Measurements from ENCODE around the gene IQSEC1.

IQSEC1 gene

GRCh38 chr3:13067778-13068177, 5.5 kb downstream of the IQSEC1 start:
- no peak overlapping the region for H3K27ac ChIP-seq (ENCODE audit: low read depth, low read length)
- H3K4me1 ChIP-seq (ENCODE audit: control insufficient read depth in 1 of 2, insufficient read depth in 2 of 2, low read length in 2 of 2) = peaks cover 0 to 15% of the 10 kb centered on the region in 2 donors
- H3K4me3 ChIP-seq (ENCODE audit: low read depth in 1 of 2, low read length in 2 of 2) = no peak overlapping the region
- H3K36me3 ChIP-seq (ENCODE audit: control insufficient read depth in 1 of 2, insufficient read depth in 2 of 2, low read length in 2 of 2) = no peaks in the 10 kb centered on the region
- no peak overlapping the region for H3K9ac ChIP-seq (ENCODE audit: low read depth in 1 of 2, low read length in 2 of 2)
- H3K9me3 ChIP-seq (ENCODE audit: control insufficient read depth in 1 of 2, low read length in 2 of 2) = no peaks in the 10 kb centered on the region
- H3K27me3 ChIP-seq (ENCODE audit: control insufficient read depth in 1 of 2, insufficient read depth in 2 of 2, low read length in 2 of 2) = peaks cover 0 to 6% of the 10 kb centered on the region in 2 donors

- H3K4me3 ChIP-seq (ENCODE audit: low read depth in 1 of 2, low read length in 2 of 2) = no peak overlapping the region
- H3K27me3 ChIP-seq (ENCODE audit: control insufficient read depth in 1 of 2, insufficient read depth in 2 of 2, low read length in 2 of 2) = no peaks in the 10 kb centered on the region
- peaks cover 0 to 15% of the 10 kb centered on the region in 2 donors for H3K4me1 ChIP-seq (ENCODE audit: control insufficient read depth in 1 of 2, insufficient read depth in 2 of 2, low read length in 2 of 2)
- no peak overlapping the region for H3K9ac ChIP-seq (ENCODE audit: low read depth in 1 of 2, low read length in 2 of 2)
- H3K27ac ChIP-seq (ENCODE audit: low read depth, low read length) = no peak overlapping the region
- H3K9me3 ChIP-seq (ENCODE audit: control insufficient read depth in 1 of 2, low read length in 2 of 2) = no peaks in the 10 kb centered on the region
- H3K36me3 ChIP-seq (ENCODE audit: control insufficient read depth in 1 of 2, insufficient read depth in 2 of 2, low read length in 2 of 2) = no peaks in the 10 kb centered on the region
These were observed 6.4 kb downstream of the IQSEC1 start for GRCh38 chr3:13066834-13067233.

DNA sequence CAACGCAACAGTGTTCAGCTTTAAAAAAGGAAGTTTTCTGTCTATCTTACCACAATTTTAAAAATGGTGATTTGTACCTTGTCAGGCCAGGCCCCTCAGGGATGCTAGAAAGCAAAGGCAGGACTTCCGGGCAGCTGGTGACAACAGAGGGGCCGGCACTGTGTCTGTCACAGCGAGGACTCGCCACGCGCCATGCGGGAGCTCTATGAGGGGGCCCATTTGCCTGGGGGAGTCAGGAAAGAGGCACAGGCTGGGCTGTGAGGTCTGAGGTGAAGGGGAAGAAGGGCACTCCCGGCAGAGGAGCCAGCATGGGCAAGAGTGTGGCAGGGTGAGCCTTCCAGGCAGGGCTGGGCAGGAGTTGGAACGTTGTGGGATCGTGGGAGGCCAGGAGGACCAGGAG, 7.0 kb downstream of the IQSEC1 start:
- Histone ChIP-seq H3K36me3 (ENCODE audit: control insufficient read depth in 1 of 2, insufficient read depth in 2 of 2, low read length in 2 of 2) (no peaks in the 10 kb centered on the region), H3K9ac (ENCODE audit: low read depth in 1 of 2, low read length in 2 of 2) (no peak overlapping the region), H3K4me1 (ENCODE audit: control insufficient read depth in 1 of 2, insufficient read depth in 2 of 2, low read length in 2 of 2) (peaks cover 0 to 15% of the 10 kb centered on the region in 2 donors), H3K9me3 (ENCODE audit: control insufficient read depth in 1 of 2, low read length in 2 of 2) (no peaks in the 10 kb centered on the region), H3K4me3 (ENCODE audit: low read depth in 1 of 2, low read length in 2 of 2) (no peak overlapping the region), H3K27ac (ENCODE audit: low read depth, low read length) (no peak overlapping the region), H3K27me3 (ENCODE audit: control insufficient read depth in 1 of 2, insufficient read depth in 2 of 2, low read length in 2 of 2) (no peaks in the 10 kb centered on the region)

DNA sequence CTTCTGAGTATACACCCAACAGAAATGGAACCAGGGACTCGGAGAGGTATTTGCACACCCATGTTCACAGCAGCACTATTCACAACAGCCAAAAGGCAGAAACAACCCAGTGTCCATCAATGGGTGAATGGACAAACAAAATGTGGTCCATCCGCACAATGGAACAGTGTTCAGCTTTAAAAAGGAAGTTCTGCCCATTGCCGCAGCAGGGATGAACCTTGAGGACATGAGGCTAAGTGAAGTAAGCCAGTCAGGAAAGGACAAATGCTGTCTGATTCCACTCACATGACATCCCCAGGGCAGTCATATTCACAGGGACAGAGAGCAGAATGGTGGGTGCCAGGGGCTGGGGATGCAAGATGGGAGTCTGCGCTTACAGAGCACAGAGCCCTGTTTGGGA, 7.5 kb downstream of the IQSEC1 start:
- H3K9me3 ChIP-seq (ENCODE audit: control insufficient read depth in 1 of 2, low read length in 2 of 2) = no peaks in the 10 kb centered on the region
- H3K9ac ChIP-seq (ENCODE audit: low read depth in 1 of 2, low read length in 2 of 2) = no peak overlapping the region
- peaks cover 0 to 15% of the 10 kb centered on the region in 2 donors for H3K4me1 ChIP-seq (ENCODE audit: control insufficient read depth in 1 of 2, insufficient read depth in 2 of 2, low read length in 2 of 2)
- H3K36me3 ChIP-seq (ENCODE audit: control insufficient read depth in 1 of 2, insufficient read depth in 2 of 2, low read length in 2 of 2) = no peaks in the 10 kb centered on the region
- H3K27me3 ChIP-seq (ENCODE audit: control insufficient read depth in 1 of 2, insufficient read depth in 2 of 2, low read length in 2 of 2) = no peaks in the 10 kb centered on the region
- no peak overlapping the region for H3K27ac ChIP-seq (ENCODE audit: low read depth, low read length)
- H3K4me3 ChIP-seq (ENCODE audit: low read depth in 1 of 2, low read length in 2 of 2) = no peak overlapping the region

GRCh38 chr3:13064964-13065363, 8.3 kb downstream of the IQSEC1 start:
- Histone ChIP-seq H3K27ac (ENCODE audit: low read depth, low read length) (no peak overlapping the region), H3K9me3 (ENCODE audit: control insufficient read depth in 1 of 2, low read length in 2 of 2) (no peaks in the 10 kb centered on the region), H3K36me3 (ENCODE audit: control insufficient read depth in 1 of 2, insufficient read depth in 2 of 2, low read length in 2 of 2) (no peaks in the 10 kb centered on the region), H3K27me3 (ENCODE audit: control insufficient read depth in 1 of 2, insufficient read depth in 2 of 2, low read length in 2 of 2) (no peaks in the 10 kb centered on the region), H3K4me1 (ENCODE audit: control insufficient read depth in 1 of 2, insufficient read depth in 2 of 2, low read length in 2 of 2) (peaks cover 0 to 11% of the 10 kb centered on the region in 2 donors), H3K4me3 (ENCODE audit: low read depth in 1 of 2, low read length in 2 of 2) (no peak overlapping the region), H3K9ac (ENCODE audit: low read depth in 1 of 2, low read length in 2 of 2) (no peak overlapping the region)

GRCh38 chr3:13064159-13064868, 8.9 kb downstream of the IQSEC1 start:
- no peaks in the 10 kb centered on the region for H3K9me3 ChIP-seq (ENCODE audit: control insufficient read depth in 1 of 2, low read length in 2 of 2)
- no peak overlapping the region for H3K4me3 ChIP-seq (ENCODE audit: low read depth in 1 of 2, low read length in 2 of 2)
- peaks cover 0 to 5% of the 10 kb centered on the region in 2 donors for H3K4me1 ChIP-seq (ENCODE audit: control insufficient read depth in 1 of 2, insufficient read depth in 2 of 2, low read length in 2 of 2)
- H3K27me3 ChIP-seq (ENCODE audit: control insufficient read depth in 1 of 2, insufficient read depth in 2 of 2, low read length in 2 of 2) = no peaks in the 10 kb centered on the region
- no peak overlapping the region for H3K9ac ChIP-seq (ENCODE audit: low read depth in 1 of 2, low read length in 2 of 2)
- H3K27ac ChIP-seq (ENCODE audit: low read depth, low read length) = no peak overlapping the region
- no peaks in the 10 kb centered on the region for H3K36me3 ChIP-seq (ENCODE audit: control insufficient read depth in 1 of 2, insufficient read depth in 2 of 2, low read length in 2 of 2)

DNA sequence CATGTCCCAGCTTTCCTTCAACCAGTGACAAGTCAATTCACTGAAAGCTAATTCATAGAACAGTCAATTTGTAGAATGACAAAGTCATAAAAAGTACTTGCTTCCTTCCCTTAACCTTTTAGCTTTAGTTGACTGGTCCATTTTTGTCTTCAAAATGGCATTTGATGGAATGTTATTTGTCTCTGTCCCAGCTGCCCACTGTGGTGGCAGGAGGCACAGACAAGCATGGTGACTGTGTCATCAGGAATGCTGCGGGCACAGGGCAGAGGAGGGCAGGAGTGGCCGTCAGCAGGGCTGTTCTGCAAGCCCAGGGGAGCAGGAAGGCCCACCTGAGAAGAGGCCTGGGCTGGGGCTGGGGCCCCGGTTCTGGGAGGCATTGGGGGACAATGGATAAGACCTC, 10.0 kb downstream of the IQSEC1 start:
- H3K27me3 ChIP-seq (ENCODE audit: control insufficient read depth in 1 of 2, insufficient read depth in 2 of 2, low read length in 2 of 2) = no peaks in the 10 kb centered on the region
- H3K9me3 ChIP-seq (ENCODE audit: control insufficient read depth in 1 of 2, low read length in 2 of 2) = no peaks in the 10 kb centered on the region
- H3K4me1 ChIP-seq (ENCODE audit: control insufficient read depth in 1 of 2, insufficient read depth in 2 of 2, low read length in 2 of 2) = no peaks in the 10 kb centered on the region
- no peak overlapping the region for H3K9ac ChIP-seq (ENCODE audit: low read depth in 1 of 2, low read length in 2 of 2)
- no peak overlapping the region for H3K4me3 ChIP-seq (ENCODE audit: low read depth in 1 of 2, low read length in 2 of 2)
- no peak overlapping the region for H3K27ac ChIP-seq (ENCODE audit: low read depth, low read length)
- H3K36me3 ChIP-seq (ENCODE audit: control insufficient read depth in 1 of 2, insufficient read depth in 2 of 2, low read length in 2 of 2) = no peaks in the 10 kb centered on the region

GRCh38 chr3:13062647-13063046, 10.6 kb downstream of the IQSEC1 start:
- no peaks in the 10 kb centered on the region for H3K27me3 ChIP-seq (ENCODE audit: control insufficient read depth in 1 of 2, insufficient read depth in 2 of 2, low read length in 2 of 2)
- H3K36me3 ChIP-seq (ENCODE audit: control insufficient read depth in 1 of 2, insufficient read depth in 2 of 2, low read length in 2 of 2) = no peaks in the 10 kb centered on the region
- H3K4me3 ChIP-seq (ENCODE audit: low read depth in 1 of 2, low read length in 2 of 2) = no peak overlapping the region
- no peaks in the 10 kb centered on the region for H3K9me3 ChIP-seq (ENCODE audit: control insufficient read depth in 1 of 2, low read length in 2 of 2)
- no peaks in the 10 kb centered on the region for H3K4me1 ChIP-seq (ENCODE audit: control insufficient read depth in 1 of 2, insufficient read depth in 2 of 2, low read length in 2 of 2)
- no peak overlapping the region for H3K27ac ChIP-seq (ENCODE audit: low read depth, low read length)
- H3K9ac ChIP-seq (ENCODE audit: low read depth in 1 of 2, low read length in 2 of 2) = no peak overlapping the region

DNA sequence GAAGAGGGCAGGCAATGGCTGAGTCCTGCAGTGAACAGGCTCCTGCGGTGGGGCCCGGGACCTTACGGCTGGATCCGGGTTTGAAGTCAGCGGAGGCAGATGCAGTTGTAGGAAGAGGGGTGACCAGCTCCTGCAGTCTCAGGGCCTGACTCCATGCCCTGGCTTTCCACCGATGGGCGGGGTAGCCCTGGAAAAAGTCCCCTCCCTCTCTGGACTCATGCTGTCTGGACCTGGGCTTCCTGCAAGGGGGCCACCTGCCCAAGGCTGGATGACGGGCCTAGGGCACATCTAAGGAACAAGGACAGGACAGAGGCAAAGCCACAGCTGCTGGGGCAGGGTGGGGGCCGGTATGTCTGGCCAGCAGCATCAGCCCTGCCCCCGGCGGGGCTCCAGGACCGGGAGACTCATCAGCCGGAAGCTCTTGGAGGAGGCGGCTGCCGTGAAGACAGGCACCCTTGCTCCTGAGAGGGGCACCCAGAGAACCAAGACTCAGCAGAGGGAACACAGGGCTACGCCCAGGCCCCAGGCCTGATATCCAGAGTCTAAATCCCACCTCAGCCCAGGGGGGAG, 12.8 kb downstream of the IQSEC1 start:
- Histone ChIP-seq H3K4me3 (ENCODE audit: low read depth in 1 of 2, low read length in 2 of 2) (no peak overlapping the region), H3K27ac (ENCODE audit: low read depth, low read length) (no peak overlapping the region), H3K36me3 (ENCODE audit: control insufficient read depth in 1 of 2, insufficient read depth in 2 of 2, low read length in 2 of 2) (no peaks in the 10 kb centered on the region), H3K4me1 (ENCODE audit: control insufficient read depth in 1 of 2, insufficient read depth in 2 of 2, low read length in 2 of 2) (no peaks in the 10 kb centered on the region), H3K9me3 (ENCODE audit: control insufficient read depth in 1 of 2, low read length in 2 of 2) (no peaks in the 10 kb centered on the region), H3K9ac (ENCODE audit: low read depth in 1 of 2, low read length in 2 of 2) (no peak overlapping the region), H3K27me3 (ENCODE audit: control insufficient read depth in 1 of 2, insufficient read depth in 2 of 2, low read length in 2 of 2) (no peaks in the 10 kb centered on the region)

GRCh38 chr3:13058346-13059120, 14.7 kb downstream of the IQSEC1 start:
- no peak overlapping the region for H3K4me3 ChIP-seq (ENCODE audit: low read depth in 1 of 2, low read length in 2 of 2)
- H3K27me3 ChIP-seq (ENCODE audit: control insufficient read depth in 1 of 2, insufficient read depth in 2 of 2, low read length in 2 of 2) = no peaks in the 10 kb centered on the region
- no peak overlapping the region for H3K27ac ChIP-seq (ENCODE audit: low read depth, low read length)
- no peaks in the 10 kb centered on the region for H3K9me3 ChIP-seq (ENCODE audit: control insufficient read depth in 1 of 2, low read length in 2 of 2)
- H3K4me1 ChIP-seq (ENCODE audit: control insufficient read depth in 1 of 2, insufficient read depth in 2 of 2, low read length in 2 of 2) = no peaks in the 10 kb centered on the region
- no peaks in the 10 kb centered on the region for H3K36me3 ChIP-seq (ENCODE audit: control insufficient read depth in 1 of 2, insufficient read depth in 2 of 2, low read length in 2 of 2)
- H3K9ac ChIP-seq (ENCODE audit: low read depth in 1 of 2, low read length in 2 of 2) = no peak overlapping the region
